ENCODE results near the gene COL4A6.

The COL4A6 gene

GRCh38 chrX:108323751-108324150, 114.5 kb downstream of the COL4A6 start:
- no peak for DNase-seq

DNA sequence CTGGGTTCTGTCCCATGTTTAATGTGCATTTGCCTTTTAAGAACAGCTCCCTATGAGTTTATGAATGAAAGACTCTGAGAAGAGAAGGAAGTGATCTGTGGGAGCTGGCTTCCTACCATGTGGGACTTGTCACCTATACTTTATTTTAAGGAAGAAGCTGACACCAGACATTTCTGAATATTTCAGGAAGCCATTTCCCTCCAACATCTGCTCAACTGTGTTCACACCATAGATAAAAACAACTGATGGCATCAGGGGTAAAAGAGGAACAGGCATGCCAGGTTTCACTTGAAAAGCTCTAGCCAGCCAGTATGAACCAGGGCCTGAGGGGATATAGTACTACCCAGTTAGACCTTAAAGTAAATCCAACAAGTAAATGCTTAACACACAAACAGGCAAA, 116.0 kb downstream of the COL4A6 start:
- DNase-seq = no peak

DNA sequence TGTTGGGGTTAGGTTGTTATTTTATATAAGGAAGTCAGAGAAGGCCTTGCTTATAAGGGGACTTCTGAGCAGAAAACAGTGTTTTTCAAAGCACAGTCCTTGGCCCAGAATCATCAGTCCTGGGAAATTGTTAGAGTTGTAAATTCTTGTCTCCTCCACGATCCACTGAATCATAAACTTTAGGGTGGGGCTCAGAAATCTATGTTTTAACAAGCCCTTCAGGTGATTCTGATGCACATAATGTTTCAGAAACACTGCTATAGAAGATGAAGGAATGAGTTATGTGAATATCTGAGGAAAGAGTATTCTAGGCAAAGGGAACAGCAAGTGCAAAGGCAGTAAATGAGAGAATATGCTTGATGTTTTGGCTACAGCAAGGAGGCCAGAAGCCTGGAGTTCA, 121.8 kb downstream of the COL4A6 start:
- no peak for DNase-seq

DNA sequence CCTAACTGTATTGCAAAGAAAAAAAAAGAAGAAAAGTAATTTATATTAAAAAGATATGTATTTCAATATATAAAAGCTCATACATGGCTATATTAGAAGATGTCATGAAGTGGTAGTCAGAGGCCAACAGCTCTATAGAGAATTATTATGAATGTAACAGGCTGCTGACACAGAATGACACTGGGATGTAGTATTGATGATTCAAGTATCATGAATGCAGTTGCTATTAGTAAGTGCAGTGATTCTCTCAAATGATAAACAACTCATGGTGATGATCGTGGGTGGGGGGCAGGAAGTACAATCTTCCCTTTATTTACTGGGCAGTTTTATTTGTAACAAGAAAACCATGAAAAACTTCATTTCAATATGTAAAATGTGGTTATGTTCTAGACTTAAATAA, 124.6 kb downstream of the COL4A6 start:
- no peak for DNase-seq

GRCh38 chrX:108312957-108313356, 125.3 kb downstream of the COL4A6 start:
- DNase-seq = no peak

DNA sequence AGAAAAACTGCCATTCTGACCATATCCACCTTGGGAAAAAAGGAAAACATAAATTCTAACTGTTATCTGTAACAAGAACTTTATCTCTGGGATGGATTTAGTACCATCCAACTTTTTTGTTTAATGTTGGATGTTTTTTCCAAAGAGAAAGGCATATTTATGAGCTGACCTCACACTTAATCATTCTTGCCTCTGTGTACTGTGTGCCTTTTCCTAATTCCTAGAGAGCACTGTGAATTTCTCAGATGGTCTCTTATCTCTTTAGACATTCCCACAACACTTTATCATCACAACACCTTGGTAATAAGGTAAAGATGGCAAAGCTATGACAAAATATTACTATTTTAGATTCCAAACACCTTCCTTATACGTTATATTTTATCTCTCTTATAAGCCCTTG, 126.2 kb downstream of the COL4A6 start:
- no peak for DNase-seq

GRCh38 chrX:108310506-108310905, 127.7 kb downstream of the COL4A6 start:
- no peak for DNase-seq

DNA sequence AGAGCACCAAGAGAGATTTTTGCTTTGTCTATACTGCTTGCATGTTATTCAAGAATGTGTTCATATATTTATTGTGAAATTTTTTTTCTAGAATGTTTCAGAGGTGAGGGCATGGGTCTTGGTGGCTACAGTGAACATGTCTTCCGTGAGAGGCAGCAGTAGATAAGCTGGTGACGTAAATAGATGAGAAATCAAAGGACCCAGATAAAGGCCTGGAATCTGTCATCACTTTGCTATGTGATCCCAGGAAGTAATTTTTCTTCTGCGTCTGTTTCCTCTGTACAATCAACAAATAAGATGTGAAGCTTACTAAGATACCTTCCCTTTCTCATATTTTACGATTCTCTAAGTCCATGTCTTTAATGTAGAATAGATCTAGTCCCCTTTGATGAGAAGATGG, 129.1 kb downstream of the COL4A6 start:
- no peak for DNase-seq

DNA sequence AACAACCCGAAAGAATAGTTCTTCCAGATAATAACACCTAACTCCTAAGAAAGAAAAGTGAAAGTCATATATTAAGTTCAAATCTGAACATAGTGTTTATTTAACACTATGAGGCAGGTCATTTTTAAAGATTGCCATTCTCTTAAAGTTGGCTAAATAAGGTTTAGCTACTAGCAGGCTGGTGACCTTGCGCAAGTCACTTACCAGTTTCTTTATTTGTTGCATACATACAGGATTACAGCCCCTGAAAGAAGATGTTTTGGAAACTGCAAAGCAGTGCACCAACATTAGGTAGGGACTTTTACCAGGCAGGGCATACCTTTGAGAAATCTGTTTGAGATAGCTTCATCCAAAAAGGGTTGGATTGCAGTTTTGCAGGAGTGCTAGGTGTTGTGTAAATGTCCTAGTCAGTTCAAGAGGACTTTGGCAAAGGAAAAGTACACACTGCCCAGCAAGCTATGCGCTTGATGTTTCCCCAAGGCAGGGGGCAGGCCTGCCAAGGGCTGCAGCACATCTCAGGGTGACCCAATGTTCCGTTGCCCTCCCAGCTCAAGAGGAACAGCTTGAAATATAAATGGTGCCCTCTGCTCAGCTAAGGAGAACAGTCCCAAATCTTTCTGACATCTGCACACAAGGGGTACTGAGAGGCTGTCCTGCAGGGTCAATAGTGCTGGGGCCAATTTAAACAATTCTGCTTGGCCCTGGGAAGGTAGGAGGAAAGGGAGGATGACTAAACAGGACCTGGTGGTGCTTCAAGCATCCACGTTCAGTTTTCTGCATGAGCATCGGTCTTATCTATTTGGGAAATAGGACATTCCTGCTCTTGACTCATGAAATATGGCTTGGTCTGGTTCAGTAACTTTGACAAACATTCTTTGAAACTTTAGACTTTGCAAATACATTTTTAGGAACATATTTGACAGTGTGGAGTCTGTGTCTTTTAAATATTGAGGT, 130.8 kb downstream of the COL4A6 start:
- DNase-seq = no peak

- no peak for DNase-seq
These were observed 132.1 kb downstream of the COL4A6 start for GRCh38 chrX:108306086-108306485.

GRCh38 chrX:108304757-108305156, 133.5 kb downstream of the COL4A6 start:
- no peak for DNase-seq

- no peak for DNase-seq
These were observed 134.0 kb downstream of the COL4A6 start for GRCh38 chrX:108304210-108304609.

- DNase-seq = no peak
These were observed 134.5 kb downstream of the COL4A6 start for GRCh38 chrX:108303682-108304081.

DNA sequence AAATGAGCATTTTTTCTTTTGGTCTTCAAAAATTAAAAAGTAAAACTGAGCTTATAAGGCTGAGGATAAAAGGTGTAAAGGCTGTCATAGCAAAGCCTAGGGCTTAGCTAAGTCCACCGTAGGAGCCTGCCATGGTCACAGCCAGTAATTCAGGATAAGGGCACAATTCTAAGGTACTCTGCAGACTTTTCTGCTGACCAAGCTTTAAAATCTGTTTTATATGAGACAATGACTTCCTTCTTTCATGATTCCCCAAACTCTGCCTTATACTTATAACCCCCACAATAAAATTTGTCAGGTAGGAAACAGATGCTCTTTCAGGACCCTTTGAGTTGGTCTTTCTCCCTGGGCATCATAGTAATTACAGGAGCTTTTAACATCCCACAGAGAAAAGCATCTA, 138.5 kb downstream of the COL4A6 start:
- no peak for DNase-seq

- DNase-seq = no peak
These were observed 139.1 kb downstream of the COL4A6 start for GRCh38 chrX:108299101-108299591.

DNA sequence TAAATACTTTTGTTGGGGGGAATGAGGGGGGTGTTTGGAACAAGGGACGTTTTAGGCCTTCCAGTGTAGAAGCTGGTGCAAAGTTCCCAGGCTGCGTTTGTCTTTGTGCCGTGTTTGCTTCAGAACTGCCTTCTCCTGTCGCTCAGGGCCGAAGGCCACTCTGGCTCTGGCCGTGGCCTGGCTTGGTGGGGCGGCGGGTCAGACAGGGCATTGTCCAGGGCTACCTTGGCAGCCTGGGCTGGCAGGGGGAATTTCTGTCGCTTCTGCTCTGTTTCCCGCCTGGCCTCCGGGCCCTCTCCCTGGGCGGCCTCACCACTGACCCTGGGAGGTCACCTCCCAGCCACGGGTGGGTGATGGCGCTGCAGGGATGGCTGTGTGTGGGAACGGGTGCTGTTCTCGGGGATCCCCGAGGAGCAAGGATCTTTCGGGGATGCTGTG, 140.0 kb downstream of the COL4A6 start:
- DNase-seq = no peak

- no peak for DNase-seq
These were observed 140.9 kb downstream of the COL4A6 start for GRCh38 chrX:108297290-108297689.

GRCh38 chrX:108292053-108292452, 146.2 kb downstream of the COL4A6 start:
- DNase-seq = no peak

DNA sequence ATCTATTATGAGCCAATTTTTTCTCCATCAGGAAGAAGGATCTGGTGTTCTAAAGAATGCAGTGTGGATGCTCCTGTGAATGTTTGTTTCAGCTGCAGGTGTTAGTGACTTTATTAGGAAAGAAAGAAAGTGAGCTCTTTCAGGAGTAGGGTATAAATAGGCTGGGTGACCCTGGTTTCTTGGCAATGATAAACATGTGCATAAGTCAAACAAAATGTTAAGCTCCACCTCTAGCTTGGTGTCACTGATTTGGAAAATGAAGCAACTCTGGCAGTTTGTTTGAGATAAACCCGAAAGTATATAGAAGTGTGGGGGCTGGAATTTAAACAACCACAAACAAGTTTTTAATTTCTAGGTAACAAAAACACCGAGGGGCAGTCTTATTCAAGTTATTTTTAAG, 152.3 kb downstream of the COL4A6 start:
- no peak for DNase-seq

DNA sequence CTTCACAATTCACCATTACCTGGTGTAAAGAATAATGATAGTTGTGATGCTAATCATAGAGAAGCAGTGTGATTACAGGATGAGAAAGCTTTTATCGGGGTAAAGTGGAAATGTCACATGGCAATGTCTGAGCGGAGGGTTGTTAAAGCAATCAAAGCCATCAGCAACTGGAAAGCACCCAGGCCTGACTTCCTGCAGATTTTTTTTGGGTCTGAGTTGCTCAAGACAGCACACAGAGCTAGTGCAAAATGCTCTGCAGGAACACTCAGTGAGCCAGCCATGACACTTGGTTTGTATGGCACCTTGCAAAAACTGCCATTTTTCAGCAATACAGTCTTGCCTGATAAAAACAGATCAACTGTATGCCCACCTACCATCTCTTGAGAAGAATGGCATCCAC, 152.9 kb downstream of the COL4A6 start:
- DNase-seq = no peak

DNA sequence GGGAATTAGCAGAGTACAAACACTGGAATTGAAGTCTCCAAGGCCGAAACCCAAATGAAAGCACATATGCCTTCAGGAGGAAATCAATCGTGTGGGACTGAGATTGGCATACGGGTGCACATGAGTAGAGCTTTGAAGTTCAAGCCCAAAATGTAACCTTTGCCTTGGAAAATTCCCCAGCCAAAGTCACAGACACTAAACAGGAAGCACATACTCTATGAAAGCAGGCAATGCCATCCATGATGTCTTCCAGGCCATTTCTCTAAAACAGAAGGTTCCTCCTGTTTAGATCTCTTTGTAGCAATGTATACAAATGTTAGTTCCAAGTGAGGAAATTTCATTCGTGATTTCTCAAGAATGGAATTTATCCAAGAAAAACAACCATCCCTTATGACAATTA, 162.5 kb downstream of the COL4A6 start:
- DNase-seq = no peak

- no peak for DNase-seq
These were observed 166.8 kb downstream of the COL4A6 start for GRCh38 chrX:108271397-108271787.

- DNase-seq = no peak
These were observed 167.4 kb downstream of the COL4A6 start for GRCh38 chrX:108270739-108271396.

DNA sequence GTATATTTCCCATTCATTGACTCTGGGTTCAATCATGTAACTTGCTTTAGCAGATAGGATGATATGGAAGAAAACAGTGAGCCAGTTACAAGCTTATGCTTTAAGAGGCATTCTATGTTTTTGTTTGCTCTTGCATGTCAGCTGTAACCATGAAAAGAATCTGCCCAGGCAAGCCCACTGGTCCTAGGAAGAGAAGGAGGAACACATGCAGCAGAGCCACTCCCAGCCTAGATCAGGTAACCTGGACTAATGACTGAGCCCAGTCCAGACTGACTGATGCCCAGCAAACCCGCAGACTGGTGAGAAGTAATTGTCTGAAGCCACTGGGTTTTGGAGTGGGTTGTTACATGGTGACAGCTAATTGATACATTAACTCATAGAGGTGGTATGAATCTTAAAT, 167.9 kb downstream of the COL4A6 start:
- DNase-seq = no peak
